HG03378 (cell line): ENCODE results near the gene GNS.
"Not testable (repeated sequence)": the region's sequence is repeated elsewhere in the genome, so short reads cannot be mapped to it uniquely, and the experiment has no call there.

Experiments
- ATAC-seq: cut with Tn5 transposase; IDR thresholded peaks from one replicate; pipeline ENCODE4 v1.9.1; 2021; ENCODE audit warnings: mild to moderate bottlenecking, moderate library complexity; ENCODE audit not compliant: unreplicated experiment

Gene GNS

GRCh38 chr12:64699504-64700115 lies 59.6 kb downstream of the GNS start:
- no peak for ATAC-seq

- ATAC-seq: no peak
Observed at GRCh38 chr12:64696080-64696741, 63.0 kb downstream of the GNS start.

- ATAC-seq: no peak
Observed at GRCh38 chr12:64695550-64695949, 63.7 kb downstream of the GNS start.

- no peak for ATAC-seq
Observed at GRCh38 chr12:64694130-64695040, 64.8 kb downstream of the GNS start.

- ATAC-seq: no peak
Observed at GRCh38 chr12:64691795-64692583, 67.2 kb downstream of the GNS start.

GRCh38 chr12:64691227-64691794 lies 67.9 kb downstream of the GNS start:
- no peak for ATAC-seq

- ATAC-seq: not testable (repeated sequence)
Observed at GRCh38 chr12:64690236-64690635, 69.0 kb downstream of the GNS start.

- no peak for ATAC-seq
Observed at GRCh38 chr12:64688715-64689114, 70.5 kb downstream of the GNS start.

- ATAC-seq: no peak
Observed at GRCh38 chr12:64688219-64688618, 71.0 kb downstream of the GNS start.

- ATAC-seq: no peak
Observed at GRCh38 chr12:64687816-64688215, 71.4 kb downstream of the GNS start.

GRCh38 chr12:64685605-64686004 lies 73.6 kb downstream of the GNS start:
- ATAC-seq: no peak

- ATAC-seq: no peak
Observed at GRCh38 chr12:64685050-64685449, 74.2 kb downstream of the GNS start.

GRCh38 chr12:64683816-64684543 lies 75.2 kb downstream of the GNS start:
- no peak for ATAC-seq

- no peak for ATAC-seq
Observed at GRCh38 chr12:64682572-64683277, 76.5 kb downstream of the GNS start.

GRCh38 chr12:64681200-64682052 lies 77.8 kb downstream of the GNS start:
- ATAC-seq: peak; percentile 44

- no peak for ATAC-seq
Observed at GRCh38 chr12:64680235-64680634, 79.0 kb downstream of the GNS start.

GRCh38 chr12:64679487-64680001 lies 79.7 kb downstream of the GNS start:
- ATAC-seq: peak; percentile 36

- ATAC-seq: no peak
Observed at GRCh38 chr12:64678835-64679234, 80.4 kb downstream of the GNS start.
